GM12801 (cell line): ENCODE measurements around the gene TAOK1.

Experiments
- TF ChIP-seq, protein P1 (sequence below): IDR thresholded peaks from one replicate; pipeline ENCODE4 v1.5.1; 2011; ENCODE audit warnings: control low read depth; ENCODE audit not compliant: insufficient read length; ENCODE audit errors: extremely low read depth

TAOK1 gene

DNA sequence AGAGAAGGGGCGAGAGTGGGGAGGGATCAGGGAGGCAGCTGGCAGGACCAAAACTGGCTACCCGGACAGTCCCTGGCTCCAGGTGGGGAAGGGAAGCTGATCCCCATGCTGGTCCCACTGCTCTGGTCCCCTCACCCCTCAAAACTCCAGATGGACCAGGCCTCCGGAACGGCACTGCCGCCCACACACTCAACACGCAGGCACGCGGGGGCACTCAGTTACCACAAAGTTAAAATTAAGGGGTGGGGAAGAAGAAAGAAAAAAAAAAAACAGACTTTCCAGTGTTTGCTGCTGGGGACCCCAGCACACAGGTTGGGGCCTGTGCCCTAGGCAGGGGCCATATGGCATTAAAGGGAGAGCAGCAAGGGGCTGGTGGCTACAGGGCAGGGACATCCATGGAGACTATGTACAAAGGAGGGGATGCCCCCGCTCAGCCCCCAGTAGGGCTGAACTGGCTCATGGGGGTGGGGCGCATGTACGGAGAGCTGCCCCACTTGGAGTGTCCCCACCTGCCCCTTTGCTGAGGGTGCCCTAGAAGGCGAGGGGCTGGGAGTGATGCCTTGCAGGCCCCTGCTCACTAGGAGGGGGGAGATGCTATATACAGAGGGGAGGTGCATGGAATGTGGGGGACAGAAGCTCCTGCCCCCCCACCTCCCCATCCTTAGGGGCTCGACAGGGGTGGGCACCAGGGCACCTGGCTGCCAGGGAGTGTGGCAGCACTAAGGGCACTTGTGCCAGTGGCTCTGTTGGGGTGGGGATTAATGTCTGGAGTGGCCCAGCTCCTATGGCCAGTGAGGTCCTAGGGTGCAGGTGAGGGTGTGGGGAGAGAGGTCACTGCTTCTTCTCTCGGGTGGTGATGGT lies 183.9 kb downstream of the TAOK1 start:
- TF ChIP-seq, protein P1, sequence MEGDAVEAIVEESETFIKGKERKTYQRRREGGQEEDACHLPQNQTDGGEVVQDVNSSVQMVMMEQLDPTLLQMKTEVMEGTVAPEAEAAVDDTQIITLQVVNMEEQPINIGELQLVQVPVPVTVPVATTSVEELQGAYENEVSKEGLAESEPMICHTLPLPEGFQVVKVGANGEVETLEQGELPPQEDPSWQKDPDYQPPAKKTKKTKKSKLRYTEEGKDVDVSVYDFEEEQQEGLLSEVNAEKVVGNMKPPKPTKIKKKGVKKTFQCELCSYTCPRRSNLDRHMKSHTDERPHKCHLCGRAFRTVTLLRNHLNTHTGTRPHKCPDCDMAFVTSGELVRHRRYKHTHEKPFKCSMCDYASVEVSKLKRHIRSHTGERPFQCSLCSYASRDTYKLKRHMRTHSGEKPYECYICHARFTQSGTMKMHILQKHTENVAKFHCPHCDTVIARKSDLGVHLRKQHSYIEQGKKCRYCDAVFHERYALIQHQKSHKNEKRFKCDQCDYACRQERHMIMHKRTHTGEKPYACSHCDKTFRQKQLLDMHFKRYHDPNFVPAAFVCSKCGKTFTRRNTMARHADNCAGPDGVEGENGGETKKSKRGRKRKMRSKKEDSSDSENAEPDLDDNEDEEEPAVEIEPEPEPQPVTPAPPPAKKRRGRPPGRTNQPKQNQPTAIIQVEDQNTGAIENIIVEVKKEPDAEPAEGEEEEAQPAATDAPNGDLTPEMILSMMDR, result no peak

DNA sequence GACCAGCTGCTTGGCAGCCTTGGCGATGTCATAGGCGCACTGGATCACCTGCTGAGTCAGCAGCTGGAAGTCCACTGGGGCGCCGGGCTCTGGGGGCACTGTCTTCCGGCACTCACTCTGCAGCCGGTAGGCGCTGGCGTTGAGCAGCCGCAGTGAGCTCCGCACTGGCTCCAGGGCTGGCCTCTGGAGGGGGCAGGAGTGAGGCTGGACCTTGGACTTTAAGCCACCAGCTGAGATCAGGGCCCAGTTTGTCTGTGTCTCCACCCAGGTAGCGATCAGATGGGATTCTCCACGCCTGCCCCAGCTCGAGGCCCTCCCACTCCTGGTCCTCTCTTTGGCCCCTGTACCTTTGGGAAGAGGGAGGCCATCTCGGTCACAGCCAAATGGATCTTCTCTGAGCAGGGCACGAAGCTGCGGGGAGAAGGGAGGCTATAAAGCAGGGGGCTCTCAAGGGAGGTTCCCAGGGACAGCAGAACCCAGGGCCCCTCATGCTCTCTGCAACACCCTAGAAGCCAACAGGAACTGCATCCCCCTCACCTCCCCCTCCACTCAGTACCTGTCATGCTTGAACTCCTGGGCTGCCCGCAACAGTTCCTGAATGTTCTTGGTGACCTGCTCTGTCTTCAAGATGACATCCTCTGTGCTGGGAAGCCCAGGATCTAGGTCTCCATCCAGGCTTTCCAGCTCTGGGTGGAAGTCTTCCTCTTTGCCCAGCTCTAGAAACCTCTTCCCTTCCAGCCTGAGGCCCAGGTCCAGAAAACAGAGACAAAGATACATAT lies 184.8 kb downstream of the TAOK1 start:
- TF ChIP-seq, protein P1, result no peak

GRCh38 chr17:29575511-29576213 lies 185.5 kb downstream of the TAOK1 start:
- TF ChIP-seq, protein P1, result no peak

- TF ChIP-seq, protein P1, result no peak
Measured at GRCh38 chr17:29576214-29577000, 186.2 kb downstream of the TAOK1 start.

- TF ChIP-seq, protein P1, result no peak
Measured at GRCh38 chr17:29577001-29577370, 186.8 kb downstream of the TAOK1 start.

GRCh38 chr17:29577385-29578211 lies 187.4 kb downstream of the TAOK1 start:
- TF ChIP-seq, protein P1, result no peak
